NCI-H510A treated with DMSO at 0.1 percent for 48 hours (cell line): ENCODE measurements around the gene MPRIP.
"Not testable (repeated sequence)": the region's sequence is repeated elsewhere in the genome, so short reads cannot be mapped to it uniquely, and the experiment has no call there.

Source experiments
- DNase-seq: peaks from one replicate; lab custom pipeline; 2025; lab: John Stamatoyannopoulos, UW

Gene MPRIP

DNA sequence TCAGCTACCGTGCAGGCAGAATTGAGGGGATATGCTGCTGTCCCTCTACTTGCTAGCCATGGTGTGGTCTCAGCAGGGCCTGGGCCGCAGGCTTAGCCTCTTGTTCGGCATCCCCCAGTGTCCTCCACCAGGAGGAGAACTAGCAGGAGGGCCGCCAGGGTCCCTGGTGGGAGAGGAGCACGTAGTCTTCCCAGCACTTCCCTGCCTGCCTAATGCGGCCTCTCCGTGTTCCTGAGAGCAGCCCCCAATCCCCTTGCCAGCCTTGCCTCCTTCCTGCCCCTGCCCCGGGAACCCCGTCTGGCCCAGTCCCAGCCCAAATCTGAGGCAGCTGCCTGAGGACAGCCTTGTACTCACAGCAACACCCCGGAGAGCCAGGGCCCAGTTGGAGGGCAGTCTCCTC is 125.7 kb downstream of the MPRIP start:
- DNase-seq = no peak

DNA sequence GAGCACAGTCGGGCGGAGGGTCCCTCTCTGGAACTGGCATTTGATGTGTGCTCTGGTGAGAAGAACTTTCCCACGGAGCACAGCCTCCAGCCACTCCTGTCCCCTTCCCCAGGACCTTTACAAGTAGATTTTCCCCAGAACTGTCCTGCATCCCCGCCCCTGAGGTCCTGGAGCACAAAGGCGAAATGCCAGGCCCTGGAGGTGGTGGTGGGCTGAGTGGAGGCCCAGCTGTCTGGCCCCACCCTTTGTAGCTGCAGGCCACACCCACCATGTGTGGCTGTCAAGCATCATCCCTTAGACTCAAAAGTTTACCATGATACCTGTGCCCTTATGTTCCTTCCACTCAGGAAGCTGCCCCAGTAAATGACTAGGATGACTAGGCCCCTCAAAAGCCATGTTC is 126.1 kb downstream of the MPRIP start:
- no peak for DNase-seq

DNA sequence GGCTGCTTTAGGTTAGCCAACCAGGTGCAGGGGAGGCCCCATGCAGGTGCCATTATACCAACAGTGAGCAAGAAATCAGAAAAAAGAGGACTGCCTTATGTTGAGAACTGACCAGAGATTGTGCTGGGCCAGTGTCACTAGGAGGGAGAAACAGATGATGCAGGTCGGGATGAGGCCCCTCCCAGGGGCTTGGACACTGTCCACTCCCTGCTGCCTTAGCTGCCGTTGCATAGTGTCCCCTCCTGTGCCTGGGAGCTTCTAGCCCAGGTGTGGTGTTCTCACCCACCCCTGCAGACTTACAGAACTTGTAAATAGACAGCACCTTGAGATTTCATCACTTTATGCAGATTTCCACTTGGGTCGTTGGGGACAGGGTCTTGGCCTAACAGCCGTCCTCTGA is 127.1 kb downstream of the MPRIP start:
- DNase-seq = no peak

DNA sequence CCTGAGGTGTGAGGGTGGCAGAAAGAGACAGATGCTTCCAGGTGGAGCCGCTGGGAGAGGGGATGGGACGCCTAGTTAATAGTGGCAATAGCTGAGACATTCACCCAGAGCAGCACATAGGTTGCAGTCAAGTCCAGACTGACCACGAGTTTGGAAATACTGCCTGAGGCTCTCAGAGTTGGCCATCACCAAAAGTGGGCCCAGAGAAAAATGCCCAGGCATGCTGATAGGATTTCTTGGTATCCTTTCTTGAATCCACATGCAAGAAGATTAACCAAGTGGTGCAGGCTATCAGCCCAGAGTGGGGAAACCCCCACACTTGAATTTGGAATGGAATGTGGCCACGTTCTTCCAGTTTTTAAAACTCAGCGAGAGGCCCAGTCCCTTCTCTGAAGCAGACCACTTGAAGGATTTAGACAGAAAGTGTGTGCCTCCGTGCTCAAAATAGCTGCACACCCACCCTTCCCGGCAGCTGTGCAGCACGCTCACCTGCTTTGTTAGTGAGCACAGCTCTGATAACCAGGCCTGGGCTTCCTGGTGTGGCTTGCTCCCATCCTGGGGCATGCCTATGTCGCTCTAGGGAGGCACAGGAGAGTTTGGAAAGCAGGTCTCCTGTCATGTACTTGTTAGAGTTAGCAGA is 128.2 kb downstream of the MPRIP start:
- DNase-seq = no peak

DNA sequence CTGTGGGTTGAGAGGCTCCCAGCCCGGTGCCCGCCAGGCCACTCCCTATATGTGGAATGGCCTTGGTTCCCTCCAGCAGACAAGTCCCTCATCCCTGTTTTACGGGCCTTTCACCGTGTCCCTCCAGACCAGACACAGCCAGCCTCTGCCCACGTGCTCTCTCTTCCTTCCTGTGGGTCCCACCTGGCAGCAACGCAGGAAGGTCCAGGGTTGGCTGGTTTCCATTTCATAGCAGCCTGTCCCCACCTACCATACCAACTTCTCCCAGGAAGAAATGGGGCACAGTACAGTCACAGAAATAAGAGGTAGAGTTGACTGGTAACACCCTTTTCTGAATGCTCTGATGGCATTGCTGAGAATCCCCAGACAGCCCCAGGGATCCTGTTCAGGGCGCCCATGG is 128.9 kb downstream of the MPRIP start:
- no peak for DNase-seq

DNA sequence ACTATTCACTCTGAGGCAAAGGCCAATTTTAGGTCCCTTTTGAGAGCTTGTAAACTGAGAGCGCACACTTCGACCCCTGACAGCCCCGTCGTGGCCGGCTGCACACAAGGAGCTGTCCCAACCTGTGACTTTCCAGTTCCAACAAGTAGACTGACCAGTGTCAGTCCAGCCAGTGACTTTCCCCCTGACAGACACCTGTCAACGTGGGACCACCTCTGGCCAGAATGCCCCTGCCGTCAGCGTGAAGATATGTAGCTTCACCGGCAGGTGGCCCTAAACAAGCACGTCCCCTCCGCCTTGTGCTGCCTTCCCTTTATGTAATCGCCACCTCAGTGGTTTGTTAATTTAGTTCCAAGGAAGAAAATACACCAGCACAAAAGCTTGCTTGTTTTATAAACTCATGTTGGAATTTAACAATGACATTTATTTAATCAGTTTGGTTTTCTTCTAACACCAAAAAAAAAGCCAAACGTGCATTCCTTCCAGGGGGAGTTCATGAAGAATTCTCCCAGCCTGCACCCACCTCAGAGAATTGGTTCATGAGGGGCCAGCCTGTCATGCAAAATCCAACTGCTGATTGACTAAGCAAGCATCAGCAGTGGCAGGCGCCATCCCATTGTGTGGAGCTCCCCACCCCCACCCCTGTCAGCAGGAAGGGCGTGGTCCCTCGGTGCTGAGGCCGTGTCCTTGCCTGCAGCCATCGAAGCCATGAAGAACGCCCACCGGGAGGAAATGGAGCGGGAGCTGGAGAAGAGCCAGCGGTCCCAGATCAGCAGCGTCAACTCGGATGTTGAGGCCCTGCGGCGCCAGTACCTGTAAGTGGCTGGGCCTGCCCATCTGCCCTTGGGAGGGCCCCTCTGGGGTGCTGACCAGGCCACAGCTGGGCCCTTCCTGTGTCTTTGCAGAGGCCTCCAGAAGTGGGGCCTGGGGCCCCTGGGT is 130.0 kb downstream of the MPRIP start:
- DNase-seq = no peak

DNA sequence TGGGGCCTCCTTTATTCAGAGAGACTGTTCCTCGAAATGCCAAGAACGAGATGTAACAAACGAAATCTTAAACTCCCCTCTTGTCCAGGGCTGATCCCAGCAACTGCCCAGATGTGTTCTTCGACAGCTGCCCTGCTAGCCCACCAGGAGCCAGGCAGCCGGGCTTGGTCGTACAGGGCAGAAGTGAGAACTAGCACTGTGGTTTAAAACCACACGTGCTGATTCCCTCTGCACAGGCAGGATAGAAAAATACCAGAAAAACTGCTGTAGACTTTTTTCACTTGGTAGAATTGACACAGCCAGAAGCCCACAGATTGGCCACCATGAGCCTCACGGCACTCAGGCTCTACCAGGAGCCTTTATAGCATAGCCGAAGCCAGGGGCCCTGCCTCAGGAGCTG is 130.7 kb downstream of the MPRIP start:
- no peak for DNase-seq

DNA sequence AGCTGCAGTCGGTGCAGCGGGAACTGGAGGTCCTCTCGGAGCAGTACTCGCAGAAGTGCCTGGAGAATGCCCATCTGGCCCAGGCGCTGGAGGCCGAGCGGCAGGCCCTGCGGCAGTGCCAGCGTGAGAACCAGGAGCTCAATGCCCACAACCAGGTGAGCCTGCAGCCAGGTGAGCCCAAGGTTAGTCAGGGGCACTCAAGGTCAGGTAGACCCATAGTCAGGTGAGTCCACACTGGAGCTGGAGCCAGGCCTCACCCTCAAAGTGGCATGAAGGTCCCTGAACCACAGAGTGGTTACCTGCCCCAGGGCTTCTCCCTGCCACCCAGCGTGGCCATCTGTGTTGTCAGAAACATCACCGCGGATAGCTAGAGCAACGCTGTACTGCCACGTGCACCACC is 131.7 kb downstream of the MPRIP start:
- no peak for DNase-seq

DNA sequence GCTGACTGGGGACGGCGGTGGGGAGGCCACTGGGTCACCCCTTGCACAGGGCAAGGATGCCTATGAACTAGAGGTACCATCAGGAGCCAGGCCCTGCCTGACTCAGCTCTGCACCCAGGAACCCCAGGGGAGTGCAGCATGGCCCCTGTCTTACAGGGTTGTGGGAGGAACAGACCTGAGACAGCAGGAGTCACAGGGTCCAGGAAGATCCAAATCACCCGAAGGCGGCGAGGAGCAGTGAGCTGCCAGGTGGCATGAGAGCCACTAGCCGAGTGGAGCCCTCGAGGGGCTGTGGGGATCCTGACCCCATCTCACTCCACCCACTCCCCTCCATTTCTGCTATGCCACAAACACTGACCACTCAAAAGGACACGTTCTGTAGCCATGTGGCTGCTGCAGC is 133.1 kb downstream of the MPRIP start:
- DNase-seq = no peak

DNA sequence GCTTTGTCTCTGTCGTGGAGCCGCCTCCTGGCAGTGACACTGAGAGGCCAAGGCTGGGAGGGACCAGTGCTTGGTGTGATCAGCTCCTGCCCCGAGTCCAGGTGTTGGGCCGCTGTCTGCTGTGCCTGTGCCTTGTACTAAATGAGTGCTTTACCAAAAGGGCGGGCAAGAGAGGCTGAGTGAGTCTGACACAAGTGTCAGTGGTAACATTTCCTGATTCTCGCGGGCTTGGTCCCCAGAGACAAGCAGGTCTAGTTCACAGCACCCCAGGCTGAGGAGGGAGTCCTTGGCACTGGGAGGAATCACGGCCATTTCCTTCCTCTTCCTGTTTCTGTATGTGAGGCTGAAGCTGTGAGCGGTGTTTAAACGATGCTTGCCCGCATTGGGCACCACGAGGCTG is 133.7 kb downstream of the MPRIP start:
- no peak for DNase-seq

DNA sequence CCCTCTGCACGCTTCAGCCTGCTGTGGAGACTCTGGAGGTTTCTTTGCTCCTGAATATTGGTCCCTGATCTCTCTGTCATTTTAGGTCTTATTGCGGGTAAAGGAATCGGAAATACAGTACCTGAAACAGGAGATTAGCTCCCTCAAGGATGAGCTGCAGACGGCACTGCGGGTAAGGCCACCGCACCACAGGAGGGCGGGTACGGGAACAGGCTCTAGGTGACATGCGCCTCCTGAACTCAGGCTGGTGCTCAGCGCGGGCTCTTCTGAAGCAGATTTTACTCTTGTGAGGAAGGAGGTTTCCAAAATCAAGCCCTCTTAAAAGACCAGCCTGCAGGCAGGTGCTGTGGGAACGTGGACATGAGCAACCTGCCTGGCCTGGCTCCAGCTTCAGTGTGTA is 134.1 kb downstream of the MPRIP start:
- no peak for DNase-seq

DNA sequence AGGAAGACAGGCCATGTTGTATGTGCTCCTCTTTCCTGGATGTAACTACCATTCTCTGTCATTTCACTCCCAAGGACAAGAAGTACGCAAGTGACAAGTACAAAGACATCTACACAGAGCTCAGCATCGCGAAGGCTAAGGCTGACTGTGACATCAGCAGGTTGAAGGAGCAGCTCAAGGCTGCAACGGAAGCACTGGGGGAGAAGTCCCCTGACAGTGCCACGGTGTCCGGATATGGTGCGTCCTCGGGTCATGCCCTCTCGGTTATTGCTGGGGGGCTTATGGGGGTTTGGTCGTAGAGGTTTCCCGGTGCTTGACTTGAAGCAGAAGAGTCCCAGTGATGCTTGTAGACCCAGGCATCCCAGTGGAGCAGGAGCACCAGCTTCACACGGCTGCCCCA is 134.9 kb downstream of the MPRIP start:
- DNase-seq = no peak

DNA sequence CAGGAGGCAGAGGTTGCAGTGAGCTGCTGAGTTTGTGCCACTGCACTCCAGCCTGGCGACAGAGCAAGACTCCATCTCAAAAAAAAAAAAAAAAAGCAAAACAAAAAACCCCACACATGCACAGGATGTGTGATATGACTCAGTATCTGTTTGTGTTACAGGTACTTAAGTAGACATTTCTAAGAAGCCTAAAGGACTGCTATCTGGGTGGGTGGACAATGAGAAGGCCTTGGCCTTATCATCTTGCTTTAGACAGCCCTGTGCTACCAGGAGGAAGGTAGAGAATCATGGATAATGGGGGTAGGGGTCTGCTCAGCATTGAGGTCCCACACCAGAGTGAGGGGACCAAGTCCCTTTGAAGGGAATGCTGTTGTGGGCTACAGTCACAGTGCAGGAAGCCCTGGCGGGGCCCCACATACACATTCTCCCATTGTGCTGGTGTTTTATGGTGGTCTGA is 137.1 kb downstream of the MPRIP start:
- DNase-seq = no peak

DNA sequence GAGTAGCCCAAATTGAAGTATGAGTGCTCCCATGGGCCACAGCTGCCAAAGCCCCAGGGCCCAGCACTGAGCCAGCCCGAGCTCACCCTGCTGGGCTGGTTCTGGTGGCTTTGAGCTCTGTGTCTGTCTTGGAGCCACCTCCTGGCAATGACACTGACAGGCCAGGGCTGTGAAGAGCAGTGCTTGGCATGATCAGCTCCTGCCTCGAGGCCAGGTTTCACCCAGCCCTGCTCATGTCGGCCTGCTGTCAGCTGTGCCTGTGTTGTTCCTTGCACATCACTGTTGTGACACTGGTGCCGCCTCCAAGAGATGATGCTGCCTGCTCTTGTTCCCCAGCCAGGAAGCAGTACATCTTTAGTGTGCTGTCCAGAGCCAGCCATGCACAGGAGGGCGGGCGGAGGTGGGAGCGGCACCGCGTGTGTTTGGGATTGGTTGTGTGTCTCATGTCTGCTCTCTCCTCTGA is 137.9 kb downstream of the MPRIP start:
- no peak for DNase-seq

DNA sequence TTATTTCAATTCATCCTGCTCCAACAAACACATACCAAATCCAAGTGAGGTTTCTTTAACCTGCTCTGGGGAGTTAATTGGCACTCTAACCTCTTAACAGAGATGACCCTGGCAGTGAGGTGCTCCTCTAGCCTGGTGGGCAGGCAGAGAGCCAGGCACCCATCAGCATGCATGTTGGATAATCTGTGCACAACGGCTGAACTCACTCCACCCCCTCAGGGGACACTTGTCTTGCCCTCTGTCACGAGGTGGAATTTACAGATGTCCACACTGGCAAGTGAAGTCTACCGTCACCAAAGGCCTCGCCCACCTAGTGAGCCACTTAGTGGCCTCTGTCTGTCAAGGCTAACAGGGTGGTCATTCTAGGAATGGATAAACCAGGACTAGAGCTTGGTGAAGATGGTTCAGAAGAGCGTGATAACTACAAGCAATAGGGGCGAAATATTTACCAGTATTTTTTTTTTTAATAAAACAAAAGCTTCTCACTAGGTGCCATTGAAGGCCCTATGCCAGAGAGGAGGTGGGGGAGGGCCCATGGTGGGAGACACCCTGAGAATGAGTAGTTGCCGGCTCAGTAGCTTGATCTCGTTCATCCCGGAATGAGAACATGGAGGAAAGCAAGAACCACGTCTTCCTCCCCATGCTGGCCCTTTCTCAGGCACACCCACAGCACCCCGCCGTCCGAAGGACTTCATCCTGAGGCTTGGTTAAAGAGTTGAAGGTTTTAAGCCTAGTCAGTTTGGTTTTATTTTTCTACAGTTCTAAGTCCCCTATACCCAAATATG is 138.7 kb downstream of the MPRIP start:
- DNase-seq = no peak

DNA sequence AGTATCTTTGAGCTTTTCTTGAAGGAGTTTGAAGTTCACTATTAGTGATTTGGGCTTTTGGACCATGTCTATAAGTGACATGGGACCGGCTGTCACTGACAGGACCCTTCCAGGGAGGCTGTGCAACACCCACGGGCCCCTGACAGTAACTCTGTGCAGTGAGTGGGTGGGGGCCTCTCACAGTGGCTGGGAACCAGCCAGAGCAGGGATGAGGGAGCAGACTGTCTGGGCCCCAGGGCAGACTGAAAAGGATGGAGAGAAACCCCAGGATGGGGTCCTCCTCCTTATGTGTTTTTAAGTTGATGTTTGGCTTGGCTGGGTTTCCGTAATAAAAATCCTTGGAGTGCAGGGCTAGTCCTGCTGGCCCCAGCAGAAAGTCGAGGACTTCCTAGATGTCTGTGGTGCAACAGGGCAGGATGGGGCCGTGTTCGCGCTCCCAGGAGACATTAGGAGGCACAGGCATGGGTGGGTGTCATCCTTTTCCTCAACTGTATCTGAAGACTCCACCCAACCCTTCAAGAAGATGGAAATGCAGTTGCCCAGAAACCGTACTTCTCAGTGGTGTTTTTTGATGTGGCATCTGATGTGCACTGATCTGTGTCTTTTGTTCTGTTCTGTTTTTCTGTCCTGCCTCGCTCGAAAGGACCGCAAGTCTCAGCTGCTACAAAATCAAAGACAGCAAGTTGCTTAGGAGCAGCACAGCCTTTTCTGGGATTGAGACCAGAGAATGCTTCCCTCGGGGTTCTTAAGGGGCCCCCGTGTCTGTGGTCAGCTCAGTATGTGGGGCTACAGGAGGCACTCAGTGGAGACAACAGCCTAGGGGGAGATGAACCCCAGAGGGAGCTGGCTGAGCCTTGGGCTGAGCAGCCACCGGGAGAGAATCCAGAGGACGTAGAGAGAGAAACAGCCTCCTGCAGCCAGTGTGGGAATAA is 139.7 kb downstream of the MPRIP start:
- no peak for DNase-seq

DNA sequence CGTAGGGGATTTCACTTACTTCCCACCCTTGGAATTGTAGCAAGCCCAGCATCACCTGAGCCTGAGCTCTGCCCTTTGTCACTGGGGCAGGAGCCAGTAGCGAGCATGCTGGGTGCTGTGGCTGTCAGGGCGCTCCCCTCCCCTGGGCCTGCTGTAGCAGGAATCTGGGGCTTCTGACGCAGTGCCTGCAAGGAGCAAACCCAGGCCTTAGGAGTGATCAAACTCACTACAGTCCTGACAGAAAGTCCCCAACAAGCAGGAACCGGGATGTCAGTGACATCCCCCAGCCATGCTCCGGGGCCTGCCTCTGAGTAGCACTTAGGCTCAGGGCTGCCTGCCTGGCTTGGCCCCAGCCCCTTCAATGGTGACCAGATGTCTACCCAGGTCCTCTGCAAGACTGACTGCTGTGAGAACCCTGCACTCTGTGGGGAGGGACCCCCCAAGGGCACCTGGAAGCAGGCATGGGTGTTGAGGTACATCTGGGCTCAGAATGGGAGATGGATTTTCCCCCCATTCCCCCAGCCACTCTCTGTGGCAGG is 140.4 kb downstream of the MPRIP start:
- DNase-seq = no peak

DNA sequence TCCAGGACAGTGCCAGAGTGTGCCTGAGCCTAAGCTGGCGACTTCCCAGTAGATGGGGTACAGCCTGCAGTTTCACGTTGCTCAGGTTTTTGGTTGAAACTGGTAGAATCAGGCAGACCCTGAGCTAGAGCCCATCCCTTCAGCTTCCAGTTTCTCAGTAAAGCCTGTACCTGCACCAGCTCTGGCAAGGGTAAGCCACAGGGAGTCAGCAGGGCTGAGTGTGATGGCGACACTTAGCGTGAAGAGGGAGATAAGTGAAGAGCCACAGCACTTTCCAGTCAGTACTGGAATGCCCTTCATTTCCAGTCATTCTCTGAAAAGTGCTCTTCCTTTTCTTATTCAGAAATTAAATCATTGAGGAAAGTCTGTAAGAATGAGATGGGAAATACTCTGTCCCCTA is 141.5 kb downstream of the MPRIP start:
- no peak for DNase-seq

DNA sequence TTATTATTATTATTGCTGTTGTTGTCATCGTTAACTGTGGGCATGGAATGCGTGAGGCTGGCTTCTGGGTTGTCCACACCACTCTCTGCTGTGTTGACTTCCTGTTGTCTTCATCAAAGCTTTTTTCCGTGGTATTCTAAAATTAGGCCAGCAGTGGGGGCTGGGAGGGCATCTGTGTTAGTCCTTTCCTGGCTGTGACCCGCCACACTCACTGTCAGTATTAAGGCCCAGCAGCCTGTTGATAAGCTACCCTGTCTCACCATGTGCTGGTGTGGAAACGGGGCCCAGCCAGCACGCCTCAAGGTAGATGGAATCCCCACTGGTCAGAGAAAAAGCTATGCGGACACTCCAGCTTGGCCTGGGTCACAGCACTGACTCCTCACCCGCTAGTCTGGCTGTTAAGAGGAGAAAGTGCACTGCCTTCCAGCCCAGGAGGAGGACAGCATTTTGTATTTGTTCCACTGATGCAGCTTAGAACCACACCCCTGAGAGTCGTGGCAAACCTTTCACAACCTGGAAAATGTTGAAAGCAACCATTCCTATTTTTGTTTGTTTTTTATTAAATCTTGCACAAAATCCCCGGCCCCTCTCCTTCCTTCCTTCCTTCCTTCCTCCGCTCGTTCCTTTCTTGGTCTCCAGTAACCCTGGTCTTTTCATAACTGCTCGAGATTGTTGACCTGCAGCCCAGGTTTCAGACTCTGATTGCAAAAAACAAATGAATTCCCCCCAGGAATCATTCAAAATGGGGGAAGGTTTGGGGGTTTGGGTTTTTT is 142.9 kb downstream of the MPRIP start:
- not testable (repeated sequence) for DNase-seq

DNA sequence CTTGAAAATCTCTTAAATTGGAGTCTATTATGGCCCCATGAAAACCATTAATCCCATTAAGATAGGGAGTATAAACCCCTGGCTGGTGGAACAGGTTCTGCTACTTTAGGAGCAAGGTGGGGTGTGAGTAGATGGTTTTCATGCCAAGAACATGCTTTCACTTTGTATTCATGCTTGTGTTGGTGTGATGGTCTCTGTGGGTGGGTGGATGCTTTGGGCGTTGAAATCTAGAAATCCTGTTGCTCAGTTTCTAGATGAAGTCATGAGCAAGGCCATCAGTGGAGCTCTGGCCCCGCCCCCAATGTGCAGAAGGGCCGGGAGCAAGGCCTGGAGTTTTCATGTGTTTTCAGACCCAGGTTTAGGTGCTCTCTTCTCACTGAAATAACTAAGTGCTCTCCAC is 143.8 kb downstream of the MPRIP start:
- DNase-seq = peak; percentile 27
